Measurements from ENCODE around the gene ZNF471.

ZNF471 gene

DNA sequence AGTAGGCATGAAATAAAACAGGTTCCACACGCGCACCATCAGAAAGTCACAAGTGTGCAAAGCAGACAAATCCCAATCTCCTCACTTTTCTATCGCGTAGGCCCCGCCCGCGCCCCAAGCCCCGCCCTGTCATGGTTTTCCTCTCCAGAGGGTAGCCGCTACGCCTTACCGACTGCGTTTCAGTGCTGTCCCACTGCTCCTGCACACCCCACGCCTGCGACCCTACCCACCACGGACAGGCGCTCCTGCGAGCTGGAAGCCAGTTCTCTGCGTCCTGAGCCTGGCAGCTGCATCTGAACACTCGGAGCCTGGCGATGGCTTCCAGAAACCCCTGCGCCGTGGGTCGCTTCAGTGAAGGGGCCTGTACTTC is 59.2 kb downstream of the ZNF471 start:
- Histone ChIP-seq H2BK5ac (ENCODE audit: low read depth, low read length, poor library complexity) (no peak overlapping the region), H3K4me3 (ENCODE audit: low read depth, low read length) (peak overlapping the region; percentile 87), H3K18ac (ENCODE audit: low read length) (peak overlapping the region; percentile 2), H3K4me2 (ENCODE audit: low read length) (peak overlapping the region; percentile 69), H3K79me1 (ENCODE audit: low read length) (peaks cover 7% of the 10 kb centered on the region), H3K36me3 (ENCODE audit: control insufficient read depth in 1 of 2, insufficient read depth in 2 of 2, low read length in 2 of 2) (peaks cover 5 to 14% of the 10 kb centered on the region in 2 experiments), H2BK120ac (ENCODE audit: insufficient read depth, low read length, poor library complexity) (no peak overlapping the region), H2BK12ac (ENCODE audit: low read length) (no peak overlapping the region), H2AK5ac (ENCODE audit: low read length) (no peak overlapping the region), H3K79me2 (ENCODE audit: control insufficient read depth, insufficient read depth, low read length, poor library complexity) (peaks cover 9% of the 10 kb centered on the region), H3K9ac (ENCODE audit: low read length) (peak overlapping the region; percentile 82), H3K4ac (ENCODE audit: low read depth, low read length) (no peak overlapping the region), H4K8ac (ENCODE audit: low read depth, low read length) (peak overlapping the region; percentile 82), H3K27me3 (ENCODE audit: insufficient read depth, low read length) (no peaks in the 10 kb centered on the region), H3K27ac (ENCODE audit: low read depth, low read length) (no peak overlapping the region), H3K14ac (ENCODE audit: low read length) (peak overlapping the region; percentile 16), H3K9me3 (ENCODE audit: insufficient read depth, low read depth, low read length) (peaks cover 14% of the 10 kb centered on the region), H2AFZ (ENCODE audit: insufficient read depth, low read length, poor library complexity) (peak overlapping the region; percentile 92), H4K91ac (ENCODE audit: low read depth, low read length) (peak overlapping the region; percentile 8), H4K12ac (ENCODE audit: low read depth, low read length) (peak overlapping the region; percentile 14), H3K4me1 (ENCODE audit: control insufficient read depth in 1 of 2, insufficient read depth in 2 of 2, low read length in 2 of 2) (peaks cover 5 to 6% of the 10 kb centered on the region in 2 experiments), H3K23ac (ENCODE audit: low read length) (no peak overlapping the region)
- DNase-seq: peak; percentile 0 to 44
- no CpG with 5 or more reads among the region's 23 CpGs for WGBS (ENCODE audit: extremely low coverage, insufficient coverage, insufficient read length)

- peak within 1 kb of the TSS; percentile 82 for H3K9ac ChIP-seq (ENCODE audit: low read length)
- H3K18ac ChIP-seq (ENCODE audit: low read length): peak within 1 kb of the TSS; percentile 80
- H3K79me2 ChIP-seq (ENCODE audit: control insufficient read depth, insufficient read depth, low read length, poor library complexity): peaks cover 9% of the 10 kb centered on the region
- no peak within 1 kb of the TSS for H2BK12ac ChIP-seq (ENCODE audit: low read length)
- H3K9me3 ChIP-seq (ENCODE audit: insufficient read depth, low read depth, low read length): peaks cover 11% of the 10 kb centered on the region
- peak within 1 kb of the TSS; percentile 93 for H4K8ac ChIP-seq (ENCODE audit: low read depth, low read length)
- peak within 1 kb of the TSS; percentile 37 for H4K12ac ChIP-seq (ENCODE audit: low read depth, low read length)
- H3K23ac ChIP-seq (ENCODE audit: low read length): no peak within 1 kb of the TSS
- peak; percentile 92 to 95 for DNase-seq
- H3K4me3 ChIP-seq (ENCODE audit: low read depth, low read length): peak within 1 kb of the TSS; percentile 87
- H3K79me1 ChIP-seq (ENCODE audit: low read length): peaks cover 7% of the 10 kb centered on the region
- H2AK5ac ChIP-seq (ENCODE audit: low read length): no peak within 1 kb of the TSS
- peaks cover 2 to 14% of the 10 kb centered on the region in 2 experiments for H3K36me3 ChIP-seq (ENCODE audit: control insufficient read depth in 1 of 2, insufficient read depth in 2 of 2, low read length in 2 of 2)
- H2BK5ac ChIP-seq (ENCODE audit: low read depth, low read length, poor library complexity): no peak within 1 kb of the TSS
- peaks cover 5 to 6% of the 10 kb centered on the region in 2 experiments for H3K4me1 ChIP-seq (ENCODE audit: control insufficient read depth in 1 of 2, insufficient read depth in 2 of 2, low read length in 2 of 2)
- H3K27me3 ChIP-seq (ENCODE audit: insufficient read depth, low read length): no peaks in the 10 kb centered on the region
- no peak within 1 kb of the TSS for H3K27ac ChIP-seq (ENCODE audit: low read depth, low read length)
- peak within 1 kb of the TSS; percentile 46 for H3K14ac ChIP-seq (ENCODE audit: low read length)
- H4K91ac ChIP-seq (ENCODE audit: low read depth, low read length): peak within 1 kb of the TSS; percentile 8
- H2AFZ ChIP-seq (ENCODE audit: insufficient read depth, low read length, poor library complexity): peak within 1 kb of the TSS; percentile 92
- peak within 1 kb of the TSS; percentile 38 for H2BK120ac ChIP-seq (ENCODE audit: insufficient read depth, low read length, poor library complexity)
- peak within 1 kb of the TSS; percentile 9 for H3K4ac ChIP-seq (ENCODE audit: low read depth, low read length)
- H3K4me2 ChIP-seq (ENCODE audit: low read length): peak within 1 kb of the TSS; percentile 69
- WGBS (ENCODE audit: extremely low coverage, insufficient coverage, insufficient read length): no CpG with 5 or more reads among the region's 66 CpGs
Measured at GRCh38 chr19:56567274-56568120, 59.8 kb downstream of the ZNF471 start, which contains the start of gene ZNF470. Gene ZNF470 (plus strand): TSS chr19:56567468. CDS start chr19:56570312, 2,844 bp downstream.

GRCh38 chr19:56572589-56572988 is 64.9 kb downstream of the ZNF471 start:
- Histone ChIP-seq H4K8ac (ENCODE audit: low read depth, low read length) (no peak overlapping the region), H3K79me1 (ENCODE audit: low read length) (peaks cover under 1% of the 10 kb centered on the region), H2AK5ac (ENCODE audit: low read length) (no peak overlapping the region), H3K18ac (ENCODE audit: low read length) (no peak overlapping the region), H2BK12ac (ENCODE audit: low read length) (no peak overlapping the region), H3K79me2 (ENCODE audit: control insufficient read depth, insufficient read depth, low read length, poor library complexity) (peaks cover 4% of the 10 kb centered on the region), H3K4ac (ENCODE audit: low read depth, low read length) (no peak overlapping the region), H3K9me3 (ENCODE audit: insufficient read depth, low read depth, low read length) (peaks cover 12% of the 10 kb centered on the region), H3K4me2 (ENCODE audit: low read length) (no peak overlapping the region), H2BK120ac (ENCODE audit: insufficient read depth, low read length, poor library complexity) (no peak overlapping the region), H3K23ac (ENCODE audit: low read length) (no peak overlapping the region), H3K36me3 (ENCODE audit: control insufficient read depth in 1 of 2, insufficient read depth in 2 of 2, low read length in 2 of 2) (peaks cover 2 to 16% of the 10 kb centered on the region in 2 experiments), H3K4me1 (ENCODE audit: control insufficient read depth in 1 of 2, insufficient read depth in 2 of 2, low read length in 2 of 2) (peaks cover 5 to 6% of the 10 kb centered on the region in 2 experiments), H3K9ac (ENCODE audit: low read length) (no peak overlapping the region), H4K91ac (ENCODE audit: low read depth, low read length) (no peak overlapping the region), H3K27me3 (ENCODE audit: insufficient read depth, low read length) (no peaks in the 10 kb centered on the region), H3K14ac (ENCODE audit: low read length) (no peak overlapping the region), H3K27ac (ENCODE audit: low read depth, low read length) (no peak overlapping the region), H2BK5ac (ENCODE audit: low read depth, low read length, poor library complexity) (no peak overlapping the region), H4K12ac (ENCODE audit: low read depth, low read length) (no peak overlapping the region), H3K4me3 (ENCODE audit: low read depth, low read length) (no peak overlapping the region), H2AFZ (ENCODE audit: insufficient read depth, low read length, poor library complexity) (no peak overlapping the region)
- no peak for DNase-seq
- WGBS (ENCODE audit: extremely low coverage, insufficient coverage, insufficient read length): no CpG with 5 or more reads among the region's 2 CpGs

- no peak overlapping the region for H3K14ac ChIP-seq (ENCODE audit: low read length)
- H3K79me2 ChIP-seq (ENCODE audit: control insufficient read depth, insufficient read depth, low read length, poor library complexity): no peaks in the 10 kb centered on the region
- H2BK120ac ChIP-seq (ENCODE audit: insufficient read depth, low read length, poor library complexity): no peak overlapping the region
- H3K9ac ChIP-seq (ENCODE audit: low read length): no peak overlapping the region
- no peak overlapping the region for H3K18ac ChIP-seq (ENCODE audit: low read length)
- no CpG with 5 or more reads among the region's 3 CpGs for WGBS (ENCODE audit: extremely low coverage, insufficient coverage, insufficient read length)
- H3K4me2 ChIP-seq (ENCODE audit: low read length): no peak overlapping the region
- peaks cover 16% of the 10 kb centered on the region for H3K9me3 ChIP-seq (ENCODE audit: insufficient read depth, low read depth, low read length)
- H3K4ac ChIP-seq (ENCODE audit: low read depth, low read length): no peak overlapping the region
- no peak overlapping the region for H2AK5ac ChIP-seq (ENCODE audit: low read length)
- no peaks in the 10 kb centered on the region for H3K4me1 ChIP-seq (ENCODE audit: control insufficient read depth in 1 of 2, insufficient read depth in 2 of 2, low read length in 2 of 2)
- no peak overlapping the region for H4K12ac ChIP-seq (ENCODE audit: low read depth, low read length)
- H3K4me3 ChIP-seq (ENCODE audit: low read depth, low read length): no peak overlapping the region
- H4K91ac ChIP-seq (ENCODE audit: low read depth, low read length): no peak overlapping the region
- no peaks in the 10 kb centered on the region for H3K27me3 ChIP-seq (ENCODE audit: insufficient read depth, low read length)
- H3K27ac ChIP-seq (ENCODE audit: low read depth, low read length): no peak overlapping the region
- H2BK12ac ChIP-seq (ENCODE audit: low read length): no peak overlapping the region
- DNase-seq: no peak
- H4K8ac ChIP-seq (ENCODE audit: low read depth, low read length): no peak overlapping the region
- no peak overlapping the region for H3K23ac ChIP-seq (ENCODE audit: low read length)
- peaks cover 2 to 20% of the 10 kb centered on the region in 2 experiments for H3K36me3 ChIP-seq (ENCODE audit: control insufficient read depth in 1 of 2, insufficient read depth in 2 of 2, low read length in 2 of 2)
- no peak overlapping the region for H2AFZ ChIP-seq (ENCODE audit: insufficient read depth, low read length, poor library complexity)
- H2BK5ac ChIP-seq (ENCODE audit: low read depth, low read length, poor library complexity): no peak overlapping the region
- H3K79me1 ChIP-seq (ENCODE audit: low read length): no peaks in the 10 kb centered on the region
Measured at GRCh38 chr19:56573914-56574313, 66.3 kb downstream of the ZNF471 start.
